ENCODE data around the gene P2RX1. TPM values are rescaled to one million over a fixed set of nuclear protein-coding genes. Genes with fewer than 3 reads are reported as not detected.
"Not testable (repeated sequence)": the region's sequence is repeated elsewhere in the genome, so short reads cannot be mapped to it uniquely, and the experiment has no call there.

Gene P2RX1
- total RNA-seq, 1 experiment from 2014 or later: not detected

- DNase-seq (ENCODE audit: low read depth, low spot score): no peak
- in situ Hi-C loops (cut with HindIII; ENCODE audit: low pct_unique_long_range_greater_than_20kb, low sequenced_read_pairs): no loop called here
Observed at GRCh38 chr17:3954976-3955672, 38.9 kb upstream of the P2RX1 start.

GRCh38 chr17:3954086-3954485 is 37.8 kb upstream of the P2RX1 start:
- no peak for DNase-seq (ENCODE audit: low read depth, low spot score)
- in situ Hi-C loops (cut with HindIII; ENCODE audit: low pct_unique_long_range_greater_than_20kb, low sequenced_read_pairs): no loop called here

GRCh38 chr17:3953542-3953941 is 37.3 kb upstream of the P2RX1 start:
- no peak for DNase-seq (ENCODE audit: low read depth, low spot score)
- in situ Hi-C loops (cut with HindIII; ENCODE audit: low pct_unique_long_range_greater_than_20kb, low sequenced_read_pairs): no loop called here

- DNase-seq (ENCODE audit: low read depth, low spot score): no peak
- in situ Hi-C loops (cut with HindIII; ENCODE audit: low pct_unique_long_range_greater_than_20kb, low sequenced_read_pairs): no loop called here
Observed at GRCh38 chr17:3952186-3952585, 35.9 kb upstream of the P2RX1 start.

GRCh38 chr17:3951420-3951819 is 35.2 kb upstream of the P2RX1 start:
- no peak for DNase-seq (ENCODE audit: low read depth, low spot score)
- in situ Hi-C loops (cut with HindIII; ENCODE audit: low pct_unique_long_range_greater_than_20kb, low sequenced_read_pairs): no loop called here

- DNase-seq (ENCODE audit: low read depth, low spot score): no peak
- in situ Hi-C loops (cut with HindIII; ENCODE audit: low pct_unique_long_range_greater_than_20kb, low sequenced_read_pairs): no loop called here
Observed at GRCh38 chr17:3951003-3951402, 34.7 kb upstream of the P2RX1 start.

GRCh38 chr17:3950584-3950983 is 34.3 kb upstream of the P2RX1 start:
- in situ Hi-C loops (cut with HindIII; ENCODE audit: low pct_unique_long_range_greater_than_20kb, low sequenced_read_pairs): no loop called here
- no peak for DNase-seq (ENCODE audit: low read depth, low spot score)

- in situ Hi-C loops (cut with HindIII; ENCODE audit: low pct_unique_long_range_greater_than_20kb, low sequenced_read_pairs): no loop called here
- DNase-seq (ENCODE audit: low read depth, low spot score): no peak
Observed at GRCh38 chr17:3949418-3949817, 33.2 kb upstream of the P2RX1 start.

- in situ Hi-C loops (cut with HindIII; ENCODE audit: low pct_unique_long_range_greater_than_20kb, low sequenced_read_pairs); DNase-seq (ENCODE audit: low read depth, low spot score): not testable (repeated sequence)
Observed at GRCh38 chr17:3948551-3948950, 32.3 kb upstream of the P2RX1 start.

GRCh38 chr17:3947318-3947810 is 31.1 kb upstream of the P2RX1 start:
- in situ Hi-C loops (cut with HindIII; ENCODE audit: low pct_unique_long_range_greater_than_20kb, low sequenced_read_pairs): no loop called here
- no peak for DNase-seq (ENCODE audit: low read depth, low spot score)

GRCh38 chr17:3946711-3947235 is 30.5 kb upstream of the P2RX1 start:
- no peak for DNase-seq (ENCODE audit: low read depth, low spot score)
- in situ Hi-C loops (cut with HindIII; ENCODE audit: low pct_unique_long_range_greater_than_20kb, low sequenced_read_pairs): no loop called here

- peak; percentile 79 for DNase-seq (ENCODE audit: low read depth, low spot score)
- in situ Hi-C loops (cut with HindIII; ENCODE audit: low pct_unique_long_range_greater_than_20kb, low sequenced_read_pairs): no loop called here
Observed at GRCh38 chr17:3944485-3945388, 28.5 kb upstream of the P2RX1 start.

- no peak for DNase-seq (ENCODE audit: low read depth, low spot score)
- in situ Hi-C loops (cut with HindIII; ENCODE audit: low pct_unique_long_range_greater_than_20kb, low sequenced_read_pairs): no loop called here
Observed at GRCh38 chr17:3943240-3943891, 27.1 kb upstream of the P2RX1 start.

- no peak for DNase-seq (ENCODE audit: low read depth, low spot score)
- in situ Hi-C loops (cut with HindIII; ENCODE audit: low pct_unique_long_range_greater_than_20kb, low sequenced_read_pairs): no loop called here
Observed at GRCh38 chr17:3940965-3941698, 24.9 kb upstream of the P2RX1 start.

GRCh38 chr17:3937359-3937758 is 21.1 kb upstream of the P2RX1 start:
- no peak for DNase-seq (ENCODE audit: low read depth, low spot score)
- in situ Hi-C loops (cut with HindIII; ENCODE audit: low pct_unique_long_range_greater_than_20kb, low sequenced_read_pairs): no loop called here

GRCh38 chr17:3935825-3936355 is 19.6 kb upstream of the P2RX1 start:
- in situ Hi-C loops (cut with HindIII; ENCODE audit: low pct_unique_long_range_greater_than_20kb, low sequenced_read_pairs): no loop called here
- DNase-seq (ENCODE audit: low read depth, low spot score): no peak

- in situ Hi-C loops (cut with HindIII; ENCODE audit: low pct_unique_long_range_greater_than_20kb, low sequenced_read_pairs): no loop called here
Observed at GRCh38 chr17:3935140-3935542, 18.9 kb upstream of the P2RX1 start.

More at GRCh38 chr17:3935140-3935542, 18.9 kb upstream of the P2RX1 start:
- peak; percentile 81 for DNase-seq (ENCODE audit: low read depth, low spot score)

Measured in SK-MEL-5 (cell line).